ENCODE data around the gene CACNG7.

The CACNG7 gene

GRCh38 chr19:53957448-53958167 lies 48.5 kb downstream of the CACNG7 start:
- peak; percentile 26 for DNase-seq

DNA sequence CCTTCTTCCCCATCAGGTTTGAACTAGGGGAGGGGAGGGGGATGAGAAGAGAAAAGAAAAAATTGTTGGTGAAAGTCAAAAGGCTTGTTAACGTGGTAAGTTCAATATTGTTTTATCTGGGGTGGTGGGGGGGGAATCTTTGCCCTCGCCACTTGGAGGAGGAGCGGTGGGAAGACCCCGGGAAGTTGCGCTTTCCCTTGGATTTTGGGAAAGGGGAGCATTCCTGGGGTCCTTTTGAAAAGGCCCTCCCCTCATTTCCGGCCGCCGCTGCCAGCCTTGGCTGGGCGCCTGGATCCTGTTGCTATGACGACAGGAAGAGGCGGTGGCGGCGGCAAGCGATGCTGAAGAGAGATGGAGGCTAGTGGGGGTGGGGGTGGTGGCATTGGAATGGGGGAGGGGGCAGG lies 49.1 kb downstream of the CACNG7 start:
- peak; percentile 63 for DNase-seq

- no peak for DNase-seq
Observed at GRCh38 chr19:53958823-53959757, 50.0 kb downstream of the CACNG7 start.

DNA sequence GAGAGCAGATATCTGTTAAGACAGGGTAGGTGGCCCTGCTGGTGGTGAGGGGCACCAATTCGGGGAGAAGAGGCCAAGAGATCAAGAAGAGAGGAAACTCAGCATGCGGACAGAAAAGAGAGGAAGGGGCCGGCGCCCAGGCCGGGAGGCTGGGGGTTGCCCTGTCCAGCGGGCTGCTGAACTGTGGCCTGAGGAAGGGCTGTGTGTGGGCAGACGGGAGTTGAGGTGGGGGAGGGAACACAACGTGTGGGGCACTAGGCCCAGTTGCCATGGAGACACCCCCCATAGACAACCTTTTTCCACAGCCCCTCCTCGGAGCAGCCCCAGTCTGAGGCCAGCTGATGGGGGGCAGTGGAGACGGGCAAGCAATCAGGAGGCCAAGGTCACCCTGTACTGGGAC lies 51.1 kb downstream of the CACNG7 start:
- no peak for DNase-seq

- DNase-seq: no peak
Observed at GRCh38 chr19:53960886-53961285, 51.8 kb downstream of the CACNG7 start.

DNA sequence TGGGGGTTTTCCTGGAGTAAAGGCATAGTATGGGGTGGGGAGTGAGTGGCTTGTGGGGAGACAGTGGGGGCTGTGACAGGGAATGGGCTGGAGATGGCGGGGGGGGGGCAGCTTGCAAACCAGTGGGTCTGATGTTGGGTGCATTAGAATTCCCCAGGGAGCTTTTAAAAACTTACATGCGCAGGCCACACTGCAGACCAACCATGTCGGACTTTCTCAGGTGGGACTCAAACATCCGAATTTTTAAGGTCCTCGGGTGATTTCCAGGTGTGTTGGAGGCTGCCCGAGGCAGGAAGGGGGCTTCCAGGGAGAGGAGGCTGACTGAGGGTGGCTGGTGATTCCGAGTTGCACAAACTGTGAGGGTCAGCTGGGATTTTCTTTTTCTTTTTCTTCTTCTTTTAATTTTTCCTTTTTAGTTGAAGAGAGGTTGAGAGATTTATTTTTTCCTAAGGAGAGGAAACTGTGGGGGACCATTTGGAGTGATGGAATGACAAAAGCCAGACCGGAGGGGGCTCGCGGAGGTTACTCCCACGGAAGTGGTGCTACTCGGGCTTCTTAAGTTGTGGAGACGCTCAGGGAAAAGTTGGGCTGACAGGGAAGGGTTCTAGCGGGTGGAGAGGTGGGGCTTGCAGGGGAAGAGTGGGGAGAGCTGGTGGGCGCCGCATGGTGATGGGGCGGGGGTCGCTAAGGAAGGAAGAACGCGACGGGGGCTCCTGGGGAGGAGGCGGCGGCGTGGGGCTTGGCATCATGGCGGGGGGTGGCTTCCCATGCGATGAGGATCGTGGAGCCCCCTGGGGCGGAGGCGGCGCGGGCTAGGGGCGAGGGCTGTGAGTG lies 52.7 kb downstream of the CACNG7 start:
- no peak for DNase-seq

- DNase-seq: no peak
Observed at GRCh38 chr19:53962887-53963431, 53.9 kb downstream of the CACNG7 start, which contains the start of gene CACNG8. Gene CACNG8 (plus strand): TSS chr19:53962937.

DNA sequence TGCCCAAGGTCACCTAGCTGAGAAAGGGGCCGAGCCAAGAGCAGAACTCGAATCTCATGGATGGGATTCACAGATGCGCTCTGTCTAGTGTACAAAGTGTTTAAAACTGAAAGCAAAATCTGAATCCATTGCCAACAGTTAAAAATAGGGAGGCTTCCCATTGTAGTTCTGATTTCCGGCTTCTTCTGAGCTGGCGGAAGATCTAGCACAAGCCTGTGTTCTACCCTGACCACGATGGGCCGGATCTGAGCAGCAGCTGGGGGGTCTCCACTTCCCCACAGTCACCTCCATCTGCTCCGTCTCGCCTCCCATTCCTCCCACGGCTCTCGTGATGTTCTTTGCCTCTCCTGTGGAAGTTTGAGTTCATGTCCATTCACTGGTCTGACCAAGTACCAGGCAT lies 56.0 kb downstream of the CACNG7 start:
- no peak for DNase-seq

GRCh38 chr19:53966931-53967330 lies 57.9 kb downstream of the CACNG7 start:
- no peak for DNase-seq

GRCh38 chr19:53969366-53969765 lies 60.3 kb downstream of the CACNG7 start:
- DNase-seq: no peak

- DNase-seq: no peak
Observed at GRCh38 chr19:53971673-53972072, 62.6 kb downstream of the CACNG7 start.

GRCh38 chr19:53977429-53977990 lies 68.4 kb downstream of the CACNG7 start:
- DNase-seq: peak; percentile 93

DNA sequence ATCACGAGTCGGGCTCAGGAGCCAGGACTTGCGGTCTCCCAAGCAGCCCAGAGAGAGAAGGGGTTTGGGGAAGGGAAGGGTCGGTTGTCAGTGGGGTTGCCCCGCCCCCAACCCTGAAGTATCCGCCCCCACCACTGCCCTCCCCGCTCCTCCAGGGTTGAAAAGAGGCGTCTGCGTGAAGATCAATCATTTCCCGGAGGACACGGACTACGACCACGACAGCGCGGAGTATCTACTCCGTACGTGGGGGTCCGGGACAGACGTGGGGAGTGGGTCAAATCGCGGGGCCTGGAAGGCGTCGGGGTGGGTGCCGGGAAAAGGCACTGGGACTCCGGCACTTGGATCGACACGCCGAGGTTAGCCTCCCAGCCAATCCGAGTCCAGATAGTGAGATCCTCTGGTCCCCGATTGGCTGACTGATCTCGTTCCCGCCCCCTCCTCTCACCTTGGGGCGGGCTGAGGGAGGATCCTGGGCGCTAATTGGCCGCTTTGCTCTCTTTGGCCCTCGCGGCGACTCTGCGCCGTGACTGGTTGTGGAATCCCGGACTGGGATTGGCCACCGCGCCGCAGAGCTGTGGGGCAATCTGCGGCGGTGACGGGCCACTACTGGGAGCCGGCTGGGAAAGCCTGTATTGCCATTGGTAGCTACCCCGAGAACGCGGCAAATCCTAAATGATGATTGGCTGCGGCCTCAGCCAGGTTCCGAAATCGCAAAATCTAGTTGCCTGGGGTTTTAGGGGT lies 69.1 kb downstream of the CACNG7 start:
- DNase-seq: peak; percentile 90

- no peak for DNase-seq
Observed at GRCh38 chr19:53978975-53979801, 70.1 kb downstream of the CACNG7 start.

GRCh38 chr19:53980539-53981375 lies 71.7 kb downstream of the CACNG7 start:
- no peak for DNase-seq

DNA sequence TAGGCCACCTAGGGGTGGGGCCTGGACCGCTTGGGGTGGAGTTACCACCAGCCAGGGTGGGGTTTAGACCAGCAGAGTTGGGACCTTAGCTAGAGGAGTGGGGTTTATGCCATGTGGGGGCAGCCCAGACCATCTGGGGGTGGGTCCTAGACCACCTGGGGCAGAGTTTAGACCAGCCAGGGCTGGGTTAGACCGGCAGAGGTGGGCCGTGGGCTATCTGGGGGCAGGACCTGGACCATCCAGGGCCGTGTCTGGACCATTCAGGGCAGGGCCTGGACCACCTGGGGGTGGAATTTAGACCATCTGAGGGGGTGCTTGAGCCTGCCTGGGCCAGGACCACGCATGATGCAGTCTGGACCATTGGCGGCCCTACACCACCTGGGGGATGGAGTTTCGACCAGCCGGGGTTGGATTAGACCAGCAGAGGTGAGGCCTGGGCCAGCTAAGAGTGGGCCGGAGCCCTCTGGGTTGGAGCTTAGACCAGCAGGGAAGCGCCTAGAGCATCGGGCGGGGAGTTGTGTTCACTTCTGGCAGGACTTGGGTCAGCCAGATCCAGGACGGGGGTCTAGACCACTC lies 72.4 kb downstream of the CACNG7 start:
- DNase-seq: no peak

GRCh38 chr19:53982001-53982451 lies 72.9 kb downstream of the CACNG7 start:
- peak; percentile 69 for DNase-seq

DNA sequence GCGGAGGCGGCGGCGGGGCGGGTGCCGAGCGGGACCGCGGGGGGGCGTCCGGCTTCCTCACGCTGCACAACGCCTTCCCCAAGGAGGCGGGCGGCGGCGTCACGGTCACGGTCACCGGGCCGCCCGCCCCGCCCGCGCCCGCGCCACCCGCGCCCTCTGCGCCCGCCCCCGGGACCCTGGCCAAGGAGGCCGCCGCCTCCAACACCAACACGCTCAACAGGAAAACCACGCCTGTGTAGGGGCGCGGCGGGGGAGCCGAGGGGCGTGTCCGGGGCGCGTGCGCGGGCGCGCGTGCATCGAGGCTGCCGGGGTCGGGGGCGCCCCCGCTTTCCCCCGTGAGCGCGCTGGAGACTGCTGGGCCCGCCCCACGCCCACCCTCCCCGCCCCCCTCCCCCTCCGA lies 73.5 kb downstream of the CACNG7 start:
- DNase-seq: no peak

Data from retina (tissue), 1 donor.